HG03066 (cell line): ENCODE data around the gene PCBP3.

Experiments
- ATAC-seq: cut with Tn5 transposase; IDR thresholded peaks from one replicate; pipeline ENCODE4 v1.9.1; 2021; ENCODE audit warnings: low read depth; ENCODE audit not compliant: unreplicated experiment

PCBP3 gene

GRCh38 chr21:45747233-45747766, 103.8 kb downstream of the PCBP3 start:
- ATAC-seq: no peak

GRCh38 chr21:45747802-45748445, 104.4 kb downstream of the PCBP3 start:
- no peak for ATAC-seq

- ATAC-seq: no peak
Measured at GRCh38 chr21:45748593-45748992, 105.1 kb downstream of the PCBP3 start.

- ATAC-seq: no peak
Measured at GRCh38 chr21:45749974-45750373, 106.4 kb downstream of the PCBP3 start.

- ATAC-seq: no peak
Measured at GRCh38 chr21:45750936-45751335, 107.4 kb downstream of the PCBP3 start.

GRCh38 chr21:45753445-45753844, 109.9 kb downstream of the PCBP3 start:
- no peak for ATAC-seq

- ATAC-seq: no peak
Measured at GRCh38 chr21:45756029-45756428, 112.5 kb downstream of the PCBP3 start.

GRCh38 chr21:45756669-45757068, 113.1 kb downstream of the PCBP3 start:
- ATAC-seq: no peak

- no peak for ATAC-seq
Measured at GRCh38 chr21:45761704-45762103, 118.2 kb downstream of the PCBP3 start.

- no peak for ATAC-seq
Measured at GRCh38 chr21:45763074-45763473, 119.5 kb downstream of the PCBP3 start.

GRCh38 chr21:45763506-45763905, 120.0 kb downstream of the PCBP3 start:
- no peak for ATAC-seq

GRCh38 chr21:45764792-45765191, 121.3 kb downstream of the PCBP3 start:
- no peak for ATAC-seq

GRCh38 chr21:45765375-45765774, 121.8 kb downstream of the PCBP3 start:
- ATAC-seq: no peak

GRCh38 chr21:45766055-45766454, 122.5 kb downstream of the PCBP3 start:
- ATAC-seq: no peak

GRCh38 chr21:45766501-45766900, 123.0 kb downstream of the PCBP3 start:
- no peak for ATAC-seq

- ATAC-seq: no peak
Measured at GRCh38 chr21:45767071-45768006, 123.8 kb downstream of the PCBP3 start.

- ATAC-seq: no peak
Measured at GRCh38 chr21:45768011-45768739, 124.7 kb downstream of the PCBP3 start.

GRCh38 chr21:45768740-45769048, 125.2 kb downstream of the PCBP3 start:
- ATAC-seq: no peak

GRCh38 chr21:45769294-45769693, 125.8 kb downstream of the PCBP3 start:
- ATAC-seq: no peak

GRCh38 chr21:45769896-45770295, 126.4 kb downstream of the PCBP3 start:
- no peak for ATAC-seq

GRCh38 chr21:45772180-45772579, 128.7 kb downstream of the PCBP3 start:
- ATAC-seq: no peak
